HepG2 (cell line): ENCODE data around the gene BET1L. TPM values are rescaled to one million over a fixed set of nuclear protein-coding genes. Genes with fewer than 3 reads are reported as not detected.
A peak's percentile ranks its signal among the peaks of the same experiment; 100 is the strongest.

ENCODE experiments used
- ATF3 ChIP-seq: sonication (generic); formaldehyde crosslinking; IDR thresholded peaks from 2 replicates; pipeline ENCODE4 v1.4.0; 2020; ENCODE audit warnings: missing genetic modification reagents
- BORCS8-MEF2B ChIP-seq: sonication (generic); formaldehyde crosslinking; IDR thresholded peaks from 2 replicates; pipeline ENCODE4 v1.8.0; 2022; ENCODE audit warnings: mild to moderate bottlenecking, missing genetic modification reagents
- FOSL2 ChIP-seq: sonication (generic); formaldehyde crosslinking; IDR thresholded peaks from 2 replicates; pipeline ENCODE4 v1.4.0; 2020; ENCODE audit warnings: missing genetic modification reagents
- HDAC2 ChIP-seq: sonication (generic); formaldehyde crosslinking; IDR thresholded peaks from 2 replicates; pipeline ENCODE4 v1.4.0; 2020; ENCODE audit warnings: missing genetic modification reagents
- IRX3 ChIP-seq: sonication (generic); formaldehyde crosslinking; IDR thresholded peaks from 2 replicates; pipeline ENCODE4 v1.8.1; 2023; ENCODE audit warnings: mild to moderate bottlenecking, low read depth, missing genetic modification reagents, borderline replicate concordance
- MAFK ChIP-seq, 2 experiments: IDR thresholded peaks in 1 of 2; conservative IDR thresholded peaks in 1 of 2; 2 replicates each; pipeline ENCODE4 v1.6.1; 2011; ENCODE audit warnings: improper control_type of control experiment in 2 of 2, low read length in 2 of 2
- MEF2D ChIP-seq: sonication (generic); formaldehyde crosslinking; IDR thresholded peaks from 2 replicates; pipeline ENCODE4 v1.5.1; 2020; ENCODE audit warnings: mild to moderate bottlenecking, missing genetic modification reagents
- PLSCR1 ChIP-seq: sonication (generic); formaldehyde crosslinking; IDR thresholded peaks from 2 replicates; pipeline ENCODE4 v1.5.0; 2020; ENCODE audit warnings: missing genetic modification reagents, mild to moderate bottlenecking, borderline replicate concordance
- SATB2 ChIP-seq: sonication (generic); formaldehyde crosslinking; IDR thresholded peaks from 2 replicates; pipeline ENCODE4 v1.5.0; 2020; ENCODE audit warnings: missing genetic modification reagents
- SKIL ChIP-seq: sonication (generic); formaldehyde crosslinking; IDR thresholded peaks from 2 replicates; pipeline ENCODE4 v1.8.0; 2022; ENCODE audit warnings: missing genetic modification reagents, mild to moderate bottlenecking, moderate library complexity, borderline replicate concordance
- THAP9 ChIP-seq: sonication (generic); formaldehyde crosslinking; IDR thresholded peaks from 2 replicates; pipeline ENCODE4; 2020; ENCODE audit warnings: missing genetic modification reagents, mild to moderate bottlenecking, borderline replicate concordance
- ZMYM2 ChIP-seq: sonication (generic); formaldehyde crosslinking; IDR thresholded peaks from 2 replicates; pipeline ENCODE4 v1.8.0; 2022; ENCODE audit warnings: mild to moderate bottlenecking, missing genetic modification reagents
- ZNF101 ChIP-seq: sonication (generic); formaldehyde crosslinking; IDR thresholded peaks from 2 replicates; pipeline ENCODE4 v1.4.0; 2020; ENCODE audit warnings: mild to moderate bottlenecking, low read depth, missing genetic modification reagents, borderline replicate concordance
- ZNF251 ChIP-seq: sonication (generic); formaldehyde crosslinking; IDR thresholded peaks from 2 replicates; pipeline ENCODE4 v1.9.0; 2021; ENCODE audit warnings: mild to moderate bottlenecking, missing genetic modification reagents
- ZNF501 ChIP-seq: sonication (generic); formaldehyde crosslinking; IDR thresholded peaks from 2 replicates; pipeline ENCODE4 v1.5.1; 2020; ENCODE audit warnings: mild to moderate bottlenecking, moderate library complexity, missing genetic modification reagents
- ZNF609 ChIP-seq: sonication (generic); formaldehyde crosslinking; IDR thresholded peaks from 2 replicates; pipeline ENCODE4 v1.4.0; 2020; ENCODE audit warnings: mild to moderate bottlenecking, missing genetic modification reagents, borderline replicate concordance
- ZNF629 ChIP-seq: sonication (generic); formaldehyde crosslinking; conservative IDR thresholded peaks from 2 replicates; pipeline ENCODE4 v1.5.0; 2020; ENCODE audit warnings: missing genetic modification reagents
- ZNF713 ChIP-seq: sonication (generic); formaldehyde crosslinking; IDR thresholded peaks from 2 replicates; pipeline ENCODE4 v1.4.0; 2020; ENCODE audit warnings: mild to moderate bottlenecking, missing genetic modification reagents
- polyA plus RNA-seq, 8 experiments: library from polyadenylated mRNA; depleted of rRNA in 3 of 8; stranded (reverse) in 7 of 8; unstranded in 1 of 8; fragments of >200 nt; fragmentation: Illumina TruSeq in 4 of 8; extraction: Trizol in 4 of 8; gene quantifications; 2 replicates each; pipeline versions ENCODE4 v1.2.1 to v1.2.3, GENCODE V29; 2011 to 2016; ENCODE audit warnings: low read depth in 4 of 8, missing spikeins in 1 of 8, mixed read lengths in 1 of 8; ENCODE audit not compliant: insufficient read depth in 1 of 8
- total RNA-seq, 5 experiments: library from RNA; depleted of rRNA; stranded (reverse); fragments of >200 nt; fragmentation: Illumina TruSeq; extraction: Trizol; gene quantifications; 2 replicates each; pipeline ENCODE4 v1.2.3, GENCODE V29; 2016; ENCODE audit warnings: low read depth in 1 of 5

Gene BET1L
- total and polyA plus RNA-seq, 2 of the 13 experiments (the other 11 are each of a cell fraction or from before 2014, with no cell fraction given) = 26.2 to 59.6 TPM

GRCh38 chr11:208181-208916, 1.1 kb upstream of the BET1L start (continued):
- no peak for TF ChIP-seq SKIL (CRISPR knock-in tag)
- 0 out of 2 replicates have a peak, but pooled peaks have one; percentile 20 for TF ChIP-seq ATF3 (CRISPR knock-in tag)
- TF ChIP-seq PLSCR1 = no peak
- no peak for TF ChIP-seq ZNF713 (CRISPR knock-in tag)
- TF ChIP-seq HDAC2 (CRISPR knock-in tag) = peak; percentile 21; the same call in 1 of the 2 replicates
- TF ChIP-seq SATB2 (CRISPR knock-in tag) = no peak
- TF ChIP-seq ZNF501 (CRISPR knock-in tag) = 0 out of 2 replicates have a peak, but pooled peaks have one; percentile 14
- no peak for TF ChIP-seq FOSL2 (CRISPR knock-in tag)
- no peak; the same call in 1 of the 2 replicates for TF ChIP-seq BORCS8-MEF2B
- TF ChIP-seq ZNF609 (CRISPR knock-in tag) = no peak
- TF ChIP-seq ZMYM2 (CRISPR knock-in tag) = no peak
- TF ChIP-seq IRX3 (CRISPR knock-in tag) = no peak
- peak; percentile 56; the same call in 1 of the 2 replicates for TF ChIP-seq MEF2D (CRISPR knock-in tag)
- TF ChIP-seq THAP9 (CRISPR knock-in tag) = peak; percentile 56; the same call in 1 of the 2 replicates
- no peak for TF ChIP-seq ZNF251 (CRISPR knock-in tag)
- no peak for TF ChIP-seq MAFK (conservative IDR thresholded peaks at IDR 0.05 in 1 of 2, IDR thresholded peaks at IDR 0.05 in 1 of 2; ENCODE audit: low read length in 2 of 2)
- TF ChIP-seq ZNF629 (CRISPR knock-in tag) = no peak
- no peak for TF ChIP-seq ZNF101 (CRISPR knock-in tag)
